Stomach (tissue), 4 donors: Measurements from ENCODE around the gene RAB5A.

Experiments used
- CTCF ChIP-seq, 7 experiments: fragments of 450-650 bp in 4 of 7; fragments of 200-600 bp in 3 of 7; sonication (generic) in 3 of 7; IDR thresholded peaks; one replicate each; pipeline ENCODE4 v1.5.1; 2016 to 2019; ENCODE audit warnings: antibody characterized with exemption in 7 of 7, control low read depth in 2 of 7, mild to moderate bottlenecking in 1 of 7
- EP300 ChIP-seq: sonication (generic); formaldehyde crosslinking; IDR thresholded peaks from one replicate; pipeline ENCODE4 v1.6.1; 2017; ENCODE audit warnings: antibody characterized with exemption
- POLR2A ChIP-seq, 4 donors: fragments of 450-650 bp; IDR thresholded peaks; one replicate each; pipeline ENCODE4 v1.6.1; 2016; ENCODE audit warnings: antibody characterized with exemption in 4 of 4, control low read depth in 2 of 4, mild to moderate bottlenecking in 1 of 4, moderate library complexity in 1 of 4
- POLR2AphosphoS5 ChIP-seq, 3 donors: sonication (generic); formaldehyde crosslinking; IDR thresholded peaks; one replicate each; pipeline ENCODE4 v1.6.1; 2016; ENCODE audit warnings: antibody characterized with exemption in 3 of 3

GRCh38 chr3:19947549-19948225 lies 790 bp downstream of the RAB5A start:
- TF ChIP-seq CTCF (IDR thresholded peaks at IDR 0.05) (no peak), POLR2A (IDR thresholded peaks at IDR 0.05) (no peak), POLR2AphosphoS5 (IDR thresholded peaks at IDR 0.05) (no peak), EP300 (no peak)
